ENCODE data around the gene CYP4F2.
"Not testable (repeated sequence)": the region's sequence is repeated elsewhere in the genome, so short reads cannot be mapped to it uniquely, and the experiment has no call there.

Gene CYP4F2

GRCh38 chr19:15899561-15899960, 1.7 kb upstream of the CYP4F2 start:
- not testable (repeated sequence) for DNase-seq

DNA sequence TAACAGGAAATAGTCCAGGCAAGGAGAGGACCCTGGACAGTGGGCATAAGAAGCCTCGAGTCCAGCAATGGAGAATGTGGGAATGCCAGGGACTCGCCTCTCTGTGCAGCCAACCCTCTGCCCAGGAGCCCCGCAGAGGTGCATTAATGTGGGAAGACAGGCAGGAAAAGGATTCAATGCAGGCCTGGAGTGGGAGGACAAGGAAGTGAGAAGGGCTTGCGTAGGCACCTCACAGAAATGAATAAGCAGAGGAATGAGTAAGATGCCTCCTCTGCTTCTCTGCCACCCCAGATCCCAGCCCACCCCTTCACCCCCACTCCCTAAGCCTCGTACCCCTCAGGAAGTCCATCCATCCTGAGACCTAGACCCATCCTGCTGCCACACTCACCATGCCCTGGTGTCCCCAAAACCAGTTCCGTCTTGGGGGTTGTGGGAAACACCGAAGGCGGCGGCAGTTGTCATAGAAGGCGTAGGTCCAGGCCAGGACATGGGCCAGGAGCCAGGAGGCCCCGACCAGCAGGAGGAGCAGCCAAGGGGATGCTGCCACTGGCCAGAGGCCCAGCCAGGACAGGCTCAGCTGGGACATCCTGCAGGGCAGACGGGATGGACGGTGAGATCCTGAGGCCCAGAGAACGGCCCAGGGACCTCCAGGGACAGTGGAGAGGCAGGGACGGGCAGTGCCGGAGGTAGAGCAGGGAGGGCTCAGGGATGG, 692 bp downstream of the CYP4F2 start:
- no peak for DNase-seq

GRCh38 chr19:15895876-15896430, 1.9 kb downstream of the CYP4F2 start:
- no peak for DNase-seq

GRCh38 chr19:15894359-15894758, 3.5 kb downstream of the CYP4F2 start:
- no peak for DNase-seq

- DNase-seq: no peak
Observed at GRCh38 chr19:15893477-15893876, 4.4 kb downstream of the CYP4F2 start.

- DNase-seq: no peak
Observed at GRCh38 chr19:15892012-15892411, 5.9 kb downstream of the CYP4F2 start.

GRCh38 chr19:15891434-15891833, 6.4 kb downstream of the CYP4F2 start:
- DNase-seq: no peak

DNA sequence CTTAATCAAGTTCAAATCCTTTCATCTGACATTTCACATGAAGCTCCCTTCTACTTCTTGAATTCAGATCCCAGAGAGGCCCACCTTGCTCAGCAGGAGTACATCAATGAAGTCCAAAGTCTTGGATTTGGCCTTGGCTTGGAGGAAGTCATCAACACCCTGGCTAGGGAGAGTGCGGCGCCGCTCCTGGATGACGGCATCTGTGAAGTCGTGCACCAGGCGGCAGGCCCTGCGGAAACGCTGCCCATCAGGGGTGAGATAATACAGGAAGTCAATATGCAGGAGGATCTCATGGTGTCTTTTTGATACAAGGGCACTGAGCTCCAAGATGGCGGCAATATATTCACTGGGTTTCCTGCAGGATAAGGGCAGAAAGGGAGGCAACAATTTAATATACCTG, 8.5 kb downstream of the CYP4F2 start:
- not testable (repeated sequence) for DNase-seq

DNA sequence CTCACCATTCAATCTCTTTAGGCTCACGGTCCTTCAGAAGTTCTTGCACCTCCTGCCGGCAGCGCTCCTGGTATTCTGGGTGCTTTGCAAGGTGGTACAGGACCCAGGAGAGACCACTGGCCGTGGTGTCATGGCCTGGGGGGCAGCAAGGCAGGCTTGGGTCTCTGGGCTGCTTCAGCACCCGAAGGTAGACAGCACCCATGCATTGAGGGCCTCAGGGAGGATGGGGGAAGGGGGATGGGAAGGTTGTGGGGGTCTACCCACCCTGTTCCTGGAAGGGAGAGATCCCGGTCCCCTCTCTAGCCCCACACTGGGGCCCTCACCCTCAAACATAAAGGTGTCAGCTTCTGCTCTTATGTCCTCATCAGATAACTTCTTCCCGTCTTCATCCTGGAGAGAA, 12.0 kb downstream of the CYP4F2 start:
- no peak for DNase-seq

GRCh38 chr19:15885167-15885566, 12.7 kb downstream of the CYP4F2 start:
- DNase-seq: no peak

DNA sequence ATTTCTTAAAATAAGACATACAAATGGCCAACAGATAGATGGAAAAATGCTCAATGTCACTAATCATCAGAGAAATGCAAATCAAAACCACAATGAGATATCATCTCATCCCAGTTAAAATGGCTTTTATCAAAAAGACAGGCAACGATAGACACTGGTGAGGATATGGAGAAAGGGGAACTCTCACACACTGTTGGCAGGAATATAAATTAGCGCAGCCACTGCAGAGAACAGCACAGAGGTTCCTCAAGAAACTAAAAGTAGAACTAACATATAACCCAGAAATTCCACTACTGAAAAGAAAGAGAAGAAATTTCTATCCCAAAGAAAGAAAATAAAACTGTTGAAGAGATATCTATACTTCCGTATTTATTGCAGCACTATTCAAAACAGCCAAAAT, 14.5 kb downstream of the CYP4F2 start:
- DNase-seq: not testable (repeated sequence)

DNA sequence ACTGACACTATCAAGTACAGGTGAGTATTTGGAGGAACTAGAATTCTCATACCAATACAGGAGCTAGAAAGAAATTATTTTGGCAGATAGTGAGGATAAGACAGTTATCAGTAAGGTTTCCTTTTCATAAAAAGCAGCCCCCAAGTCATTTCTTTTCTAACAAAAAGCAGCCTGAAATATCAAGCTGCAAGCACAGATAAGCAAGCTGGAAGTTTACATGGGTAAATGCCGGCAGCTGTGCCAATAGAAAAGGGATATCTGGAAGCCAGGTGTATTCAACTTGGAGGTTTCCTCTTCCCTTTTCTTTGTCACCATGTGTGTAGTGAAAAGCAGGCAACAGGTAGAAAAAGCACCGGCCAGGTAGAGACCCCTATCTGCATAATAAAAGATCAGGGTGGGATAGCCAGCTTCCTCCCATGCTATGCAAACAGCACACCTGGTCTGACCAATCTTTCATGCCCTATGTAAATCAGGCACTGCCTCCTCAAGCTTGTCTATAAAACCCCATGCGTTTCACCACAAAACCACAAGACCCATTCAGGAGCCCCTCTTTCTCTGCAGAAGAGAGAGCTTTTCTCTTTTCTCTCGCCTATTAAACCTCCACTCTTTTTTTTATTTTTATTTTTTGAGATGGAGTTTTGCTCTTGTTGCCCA, 22.9 kb downstream of the CYP4F2 start:
- no peak for DNase-seq

DNA sequence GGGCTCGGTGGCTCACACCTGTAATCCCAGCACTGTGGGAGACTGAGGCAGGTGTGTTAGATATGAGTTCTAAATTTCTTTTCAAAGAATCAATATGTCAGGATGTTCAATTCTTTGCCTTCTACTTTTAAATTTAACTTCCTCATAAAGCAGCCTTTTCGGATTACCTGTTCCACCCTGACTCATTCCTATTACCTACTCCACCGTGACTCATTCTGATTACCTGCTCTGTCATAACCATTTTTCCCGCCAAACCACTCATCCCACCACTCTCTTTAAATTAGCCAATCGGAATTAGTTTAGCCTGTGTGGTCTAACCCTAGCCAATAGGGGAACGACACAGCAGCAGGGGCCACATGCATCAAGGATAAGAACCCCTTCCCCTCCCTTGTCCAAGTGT, 24.1 kb downstream of the CYP4F2 start:
- DNase-seq: not testable (repeated sequence)

DNA sequence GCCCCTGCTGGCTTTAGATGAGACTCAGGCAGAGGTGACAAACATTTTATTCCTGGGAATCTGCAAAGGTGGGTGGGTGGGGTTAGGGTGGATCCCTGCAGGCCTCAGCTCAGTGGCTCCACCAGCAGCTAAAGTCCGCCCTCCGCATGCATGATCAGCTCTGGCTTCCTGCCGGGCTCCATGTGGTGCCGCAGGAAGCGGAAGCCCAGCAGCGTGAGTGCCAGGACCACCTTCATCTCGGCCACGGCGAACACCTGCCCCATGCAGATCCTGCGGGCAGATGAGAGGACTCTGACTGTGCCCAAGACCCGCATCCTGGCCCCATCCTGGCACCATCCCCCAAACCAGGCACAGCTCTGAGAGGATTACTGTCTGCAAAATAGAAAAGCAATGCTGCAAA, 26.3 kb downstream of the CYP4F2 start:
- peak; percentile 1 for DNase-seq

DNA sequence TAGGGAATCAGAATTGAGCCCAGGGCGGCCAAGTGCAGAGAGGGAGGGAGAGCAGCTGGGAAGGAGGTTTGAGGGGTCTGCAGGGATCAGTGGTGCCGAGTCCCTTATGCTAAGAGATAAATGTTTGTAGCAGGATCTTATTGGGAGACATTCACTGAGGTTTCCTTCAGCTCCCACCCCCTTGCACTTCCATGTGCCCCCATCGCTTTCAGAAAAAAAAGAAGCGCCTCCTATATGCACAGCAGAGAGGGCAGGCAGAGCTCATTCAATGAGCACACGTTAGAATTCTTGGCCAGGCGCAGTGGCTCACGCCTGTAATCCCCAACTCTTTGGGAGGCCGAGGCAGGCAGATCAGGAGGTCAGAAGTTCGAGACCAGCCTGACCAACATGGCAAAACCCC, 28.0 kb downstream of the CYP4F2 start:
- DNase-seq: no peak

GRCh38 chr19:15869109-15869555, 28.7 kb downstream of the CYP4F2 start:
- peak; percentile 59 for DNase-seq

- no peak for DNase-seq
Observed at GRCh38 chr19:15866636-15867035, 31.2 kb downstream of the CYP4F2 start.

GRCh38 chr19:15864824-15865223, 33.0 kb downstream of the CYP4F2 start:
- DNase-seq: no peak

GRCh38 chr19:15863272-15863671, 34.6 kb downstream of the CYP4F2 start:
- DNase-seq: no peak

GRCh38 chr19:15862444-15862843, 35.4 kb downstream of the CYP4F2 start:
- DNase-seq: no peak

DNA sequence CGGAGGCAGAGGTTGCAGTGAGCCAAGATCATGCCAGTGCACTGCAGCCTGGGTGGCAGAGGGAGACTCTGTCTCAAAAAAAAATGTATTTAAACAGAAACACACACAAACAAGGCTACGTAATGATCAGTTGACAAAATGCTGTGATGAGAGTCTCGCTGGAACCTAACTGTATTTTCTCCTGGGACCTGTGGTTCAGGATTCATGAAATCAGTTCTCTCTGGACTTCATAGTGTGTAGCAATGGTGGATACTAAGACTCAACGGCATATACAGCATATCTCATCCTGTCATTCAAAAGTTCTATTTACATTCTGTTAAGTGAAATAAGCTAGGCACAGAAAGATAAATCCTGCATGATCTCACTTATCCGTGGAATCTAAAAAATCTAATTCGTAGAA, 37.4 kb downstream of the CYP4F2 start:
- no peak for DNase-seq

DNA sequence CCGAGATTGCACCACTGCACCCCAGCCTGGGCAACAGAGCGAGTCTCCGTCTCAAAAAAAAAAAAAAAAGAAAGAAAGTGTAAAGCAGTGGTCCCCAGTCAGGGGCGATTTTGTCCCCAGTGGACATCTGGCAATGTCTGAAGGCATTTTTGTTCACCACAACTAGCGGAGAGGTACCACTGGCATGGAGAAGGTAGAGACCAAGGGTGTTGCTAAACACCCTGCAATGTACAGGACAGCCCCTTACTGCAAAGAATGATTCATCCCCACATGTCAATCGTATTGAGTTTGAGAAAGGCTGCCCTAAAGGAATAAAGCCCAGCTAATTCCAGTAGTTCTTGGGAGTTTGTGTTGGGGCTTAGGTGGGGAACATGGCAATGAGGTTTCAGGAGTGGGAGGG, 38.7 kb downstream of the CYP4F2 start:
- no peak for DNase-seq

- no peak for DNase-seq
Observed at GRCh38 chr19:15850385-15850784, 47.5 kb downstream of the CYP4F2 start.

- no peak for DNase-seq
Observed at GRCh38 chr19:15846923-15847322, 51.0 kb downstream of the CYP4F2 start.

DNA sequence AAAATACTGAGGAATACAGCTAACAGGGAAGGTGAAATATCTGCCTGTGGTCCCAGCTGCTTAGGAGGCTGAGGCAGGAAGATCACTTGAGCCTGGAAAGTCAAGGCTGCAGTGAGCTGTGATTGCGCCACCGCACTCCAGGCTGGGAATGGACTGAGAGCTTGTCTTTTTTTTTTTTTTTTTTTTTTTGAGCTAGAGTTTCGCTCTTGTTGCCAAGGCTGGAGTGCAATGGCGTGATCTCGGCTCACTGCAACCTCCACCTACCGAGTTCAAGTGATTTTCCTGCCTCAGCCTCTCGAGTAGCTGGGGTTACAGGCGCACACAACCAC, 54.0 kb downstream of the CYP4F2 start:
- not testable (repeated sequence) for DNase-seq

Measured in CD4-positive, alpha-beta T cell treated with Interleukin-21 for 1 hour (primary cell).